ENCODE measurements around the gene PJVK.

The PJVK gene

DNA sequence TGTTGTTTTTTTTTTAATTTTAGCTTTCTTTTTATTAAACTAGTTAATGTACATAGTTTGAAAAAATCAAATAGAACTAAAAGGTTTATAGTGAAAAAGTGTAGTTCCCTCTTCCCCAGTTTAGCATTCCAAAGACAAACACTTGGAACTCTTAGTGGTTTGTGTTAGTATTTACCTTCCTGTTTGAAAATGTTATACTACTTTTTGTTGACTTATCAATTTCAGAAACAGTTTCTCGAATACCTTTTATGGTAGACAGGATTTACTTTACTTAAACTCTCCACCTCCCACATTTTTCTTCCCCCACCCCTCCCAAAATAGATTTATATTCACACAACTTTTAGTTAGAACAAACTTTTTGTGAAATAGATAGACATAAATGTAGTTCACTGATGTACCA lies 55.8 kb downstream of the PJVK start:
- TF ChIP-seq CTCF (IDR thresholded peaks at IDR 0.05; ENCODE audit: control insufficient read depth, insufficient read depth, low read depth, low read length, missing control alignments) = no peak
- H3K4me3 ChIP-seq (ENCODE audit: control insufficient read depth, low read depth, low read length) = no peak overlapping the region
- no peak for DNase-seq (ENCODE audit: low read depth)

GRCh38 chr2:178508646-178509045 lies 57.5 kb downstream of the PJVK start:
- H3K4me3 ChIP-seq (ENCODE audit: control insufficient read depth, low read depth, low read length) = no peak overlapping the region
- no peak for TF ChIP-seq CTCF (IDR thresholded peaks at IDR 0.05; ENCODE audit: control insufficient read depth, insufficient read depth, low read depth, low read length, missing control alignments)
- no peak for DNase-seq (ENCODE audit: low read depth)

GRCh38 chr2:178510384-178510783 lies 59.2 kb downstream of the PJVK start:
- no peak for TF ChIP-seq CTCF (IDR thresholded peaks at IDR 0.05; ENCODE audit: control insufficient read depth, insufficient read depth, low read depth, low read length, missing control alignments)
- DNase-seq (ENCODE audit: low read depth) = no peak
- H3K4me3 ChIP-seq (ENCODE audit: control insufficient read depth, low read depth, low read length) = no peak overlapping the region

All from AG09309 (cell line).